ENCODE measurements around the gene ENPP6. TPM values are rescaled to one million over a fixed set of nuclear protein-coding genes. Genes with fewer than 3 reads are reported as not detected.

ENPP6 gene
- total RNA-seq, 4 donors from 2014 or later = 0.57 TPM; not detected in 3

DNA sequence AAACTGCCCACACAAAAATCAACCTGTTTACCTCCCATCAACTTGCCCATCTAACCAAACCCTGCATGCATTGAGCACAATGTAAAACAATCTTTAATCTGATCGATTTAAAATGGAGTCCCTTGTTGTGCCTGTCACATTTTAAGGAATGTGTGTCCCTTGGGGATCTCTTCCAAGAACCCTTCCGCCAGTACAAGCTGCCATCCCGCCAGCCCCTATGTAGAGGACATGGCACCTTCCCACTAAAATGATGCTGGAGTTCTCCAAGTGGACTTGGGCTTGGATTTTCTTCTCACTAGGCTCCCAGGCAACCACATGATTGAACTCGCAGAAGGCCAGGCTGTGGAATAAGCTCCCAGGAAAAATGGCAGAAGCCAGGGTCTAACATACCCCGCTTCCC lies 45.8 kb upstream of the ENPP6 start:
- no peak for TF ChIP-seq POLR2A (IDR thresholded peaks at IDR 0.05)
- WGBS, 2 donors = 83 to 86% methylated on average over 2 to 5 of the region's 5 CpGs
- no peaks in the 10 kb centered on the region for H3K9me3 ChIP-seq
- DNase-seq = no peak
- no peaks in the 10 kb centered on the region for H3K27me3 ChIP-seq
- H3K4me1 ChIP-seq = peaks cover 0 to 14% (median 13%) of the 10 kb centered on the region in 3 donors
- no peak overlapping the region for H3K4me3 ChIP-seq
- intact Hi-C loops (cut with DNase I) = loop anchor here (10.0 kb wide), 2 partner anchors 381 to 831 kb away; partner anchors contain the start of genes CASP3 and PRIMPOL
- no peak overlapping the region for H3K27ac ChIP-seq
- no peaks in the 10 kb centered on the region for H3K36me3 ChIP-seq

- no peaks in the 10 kb centered on the region for H3K27me3 ChIP-seq
- DNase-seq = no peak
- peaks cover 0 to 13% (median 8%) of the 10 kb centered on the region in 3 donors for H3K4me1 ChIP-seq
- TF ChIP-seq POLR2A (IDR thresholded peaks at IDR 0.05) (no peak), CTCF (IDR thresholded peaks at IDR 0.05) (no peak)
- no peaks in the 10 kb centered on the region for H3K9me3 ChIP-seq
- H3K4me3 ChIP-seq = no peak overlapping the region
- H3K36me3 ChIP-seq = no peaks in the 10 kb centered on the region
- no peak overlapping the region for H3K27ac ChIP-seq
- intact Hi-C loops (cut with DNase I) = loop anchor here (10.0 kb wide), 2 partner anchors 382 to 832 kb away; partner anchors contain the start of genes CASP3 and PRIMPOL
These were observed 45.2 kb upstream of the ENPP6 start for GRCh38 chr4:184262901-184263300.

- no peak for TF ChIP-seq POLR2A (IDR thresholded peaks at IDR 0.05)
- TF ChIP-seq CTCF (IDR thresholded peaks at IDR 0.05) = no peak
- H3K4me3 ChIP-seq = no peak overlapping the region
- no peak for DNase-seq
- no peaks in the 10 kb centered on the region for H3K36me3 ChIP-seq
- no peak overlapping the region for H3K27ac ChIP-seq
- intact Hi-C loops (cut with DNase I) = loop anchor here (10.0 kb wide), 2 partner anchors 384 to 834 kb away; partner anchors contain the start of genes CASP3 and PRIMPOL
- H3K4me1 ChIP-seq = peaks cover 0 to 7% (median 6%) of the 10 kb centered on the region in 3 donors
- 64 to 74% methylated on average over 3 to 5 of the region's 5 CpGs for WGBS, 2 donors
- H3K27me3 ChIP-seq = no peaks in the 10 kb centered on the region
- no peaks in the 10 kb centered on the region for H3K9me3 ChIP-seq
These were observed 43.6 kb upstream of the ENPP6 start for GRCh38 chr4:184261246-184261645.

GRCh38 chr4:184259866-184260265 lies 42.2 kb upstream of the ENPP6 start:
- 35 to 59% methylated on average over 6 of the region's 6 CpGs for WGBS, 2 donors
- peaks cover 0 to 6% (median 2%) of the 10 kb centered on the region in 3 donors for H3K4me1 ChIP-seq
- no peaks in the 10 kb centered on the region for H3K36me3 ChIP-seq
- no peaks in the 10 kb centered on the region for H3K27me3 ChIP-seq
- DNase-seq = no peak
- no peak for TF ChIP-seq POLR2A (IDR thresholded peaks at IDR 0.05)
- TF ChIP-seq CTCF (IDR thresholded peaks at IDR 0.05) = no peak
- H3K27ac ChIP-seq = no peak overlapping the region
- H3K4me3 ChIP-seq = no peak overlapping the region
- intact Hi-C loops (cut with DNase I) = loop anchor here (10.0 kb wide), 2 partner anchors 385 to 835 kb away; partner anchors contain the start of genes CASP3 and PRIMPOL
- H3K9me3 ChIP-seq = no peaks in the 10 kb centered on the region

GRCh38 chr4:184259081-184259480 lies 41.4 kb upstream of the ENPP6 start:
- H3K27ac ChIP-seq = no peak overlapping the region
- peaks cover 0 to 2% (median 0%) of the 10 kb centered on the region in 3 donors for H3K4me1 ChIP-seq
- no peaks in the 10 kb centered on the region for H3K9me3 ChIP-seq
- H3K36me3 ChIP-seq = no peaks in the 10 kb centered on the region
- intact Hi-C loops (cut with DNase I) = no loop called here
- DNase-seq = no peak
- TF ChIP-seq CTCF (IDR thresholded peaks at IDR 0.05) = no peak
- no peak for TF ChIP-seq POLR2A (IDR thresholded peaks at IDR 0.05)
- no peak overlapping the region for H3K4me3 ChIP-seq
- WGBS, 2 donors = 75 to 77% methylated on average over 3 of the region's 3 CpGs
- H3K27me3 ChIP-seq = no peaks in the 10 kb centered on the region
